AG20443 (cell line): ENCODE data around the gene CYP46A1.
A peak's percentile ranks its signal among the peaks of the same experiment; 100 is the strongest.
"Not testable (repeated sequence)": the region's sequence is repeated elsewhere in the genome, so short reads cannot be mapped to it uniquely, and the experiment has no call there.

Experiments
- DNase-seq: peaks from one replicate; pipeline ENCODE4 v3.0.0; 2012; ENCODE audit warnings: low spot score, mixed read lengths

Gene CYP46A1

GRCh38 chr14:99683619-99684409 is at the start of gene CYP46A1:
Gene CYP46A1 (plus strand): TSS chr14:99684298. CDS start chr14:99684418, 120 bp downstream.
- DNase-seq: peak; percentile 100

- no peak for DNase-seq
These were observed 49.7 kb upstream of the CYP46A1 start for GRCh38 chr14:99634443-99634842.

GRCh38 chr14:99635116-99635515 is 49.0 kb upstream of the CYP46A1 start:
- no peak for DNase-seq

GRCh38 chr14:99636487-99636886 is 47.6 kb upstream of the CYP46A1 start:
- no peak for DNase-seq

GRCh38 chr14:99637624-99638023 is 46.5 kb upstream of the CYP46A1 start:
- DNase-seq: no peak

GRCh38 chr14:99642771-99643170 is 41.3 kb upstream of the CYP46A1 start:
- DNase-seq: not testable (repeated sequence)

GRCh38 chr14:99643343-99643742 is 40.8 kb upstream of the CYP46A1 start:
- no peak for DNase-seq

- DNase-seq: no peak
These were observed 40.0 kb upstream of the CYP46A1 start for GRCh38 chr14:99644035-99644587.

GRCh38 chr14:99644723-99645544 is 39.2 kb upstream of the CYP46A1 start, which contains the start of gene HHIPL1:
Gene HHIPL1 (plus strand): TSS chr14:99645129. CDS start chr14:99645208, 79 bp downstream.
- peak; percentile 83 for DNase-seq

- no peak for DNase-seq
These were observed 38.3 kb upstream of the CYP46A1 start for GRCh38 chr14:99645545-99646505.

GRCh38 chr14:99647411-99647810 is 36.7 kb upstream of the CYP46A1 start:
- DNase-seq: no peak

- no peak for DNase-seq
These were observed 35.9 kb upstream of the CYP46A1 start for GRCh38 chr14:99648027-99648784.

GRCh38 chr14:99649219-99649618 is 34.9 kb upstream of the CYP46A1 start:
- DNase-seq: peak; percentile 65

- DNase-seq: no peak
These were observed 34.5 kb upstream of the CYP46A1 start for GRCh38 chr14:99649643-99650042.

GRCh38 chr14:99650189-99650588 is 33.9 kb upstream of the CYP46A1 start:
- DNase-seq: no peak

GRCh38 chr14:99651953-99652746 is 31.9 kb upstream of the CYP46A1 start:
- no peak for DNase-seq

- peak; percentile 92 for DNase-seq
These were observed 29.7 kb upstream of the CYP46A1 start for GRCh38 chr14:99654235-99654985.

GRCh38 chr14:99655521-99655920 is 28.6 kb upstream of the CYP46A1 start:
- DNase-seq: no peak

GRCh38 chr14:99656171-99656570 is 27.9 kb upstream of the CYP46A1 start:
- no peak for DNase-seq
